Measurements from ENCODE around the gene GPR142. TPM values are rescaled to one million over a fixed set of nuclear protein-coding genes. Genes with fewer than 3 reads are reported as not detected.

The GPR142 gene
- total and polyA plus RNA-seq, 2 donors (not counting 3 experiments of a cell fraction or from before 2014, with no cell fraction given): not detected

DNA sequence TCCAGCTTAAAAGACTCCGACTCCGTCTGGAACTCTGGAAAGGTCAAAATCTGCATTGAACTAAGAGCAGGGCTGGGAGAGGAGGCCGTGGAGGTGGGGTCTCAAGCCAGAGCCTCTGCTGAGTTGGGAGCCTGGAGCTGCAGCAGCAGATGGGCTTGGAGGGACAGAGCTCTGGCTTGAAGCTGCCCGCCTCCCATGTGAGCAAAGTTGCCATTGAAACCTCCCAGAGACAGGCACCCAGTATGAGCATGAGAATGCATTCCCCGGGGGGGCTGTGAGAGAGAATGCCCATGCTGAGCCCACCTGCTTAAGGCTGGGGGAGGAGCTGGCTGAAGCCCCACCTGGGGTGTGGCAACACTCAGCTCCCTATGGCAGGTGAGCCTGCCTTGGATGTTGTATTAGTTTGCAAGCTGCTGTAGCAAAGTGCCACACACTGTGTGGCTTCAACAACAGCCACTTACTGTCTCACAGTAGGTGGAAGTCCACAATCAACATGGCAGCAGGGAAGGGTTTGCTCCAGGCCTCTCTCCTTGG is 31.7 kb upstream of the GPR142 start:
- intact Hi-C loops (cut with micrococcal nuclease): no loop called here
- FAIRE-seq (no peak), DNase-seq (ENCODE audit: low read depth, low spot score) (no peak)
- Histone ChIP-seq H3K36me3 (ENCODE audit: control insufficient read depth in 2 of 2, extremely low read depth in 1 of 2, insufficient read depth in 2 of 2, low read length in 2 of 2) (no peaks in the 10 kb centered on the region), H3K79me2 (ENCODE audit: control insufficient read depth, insufficient read depth, low read length) (no peaks in the 10 kb centered on the region), H3K4me3 (replicated peaks in 1 of 3; ENCODE audit: insufficient read depth in 1 of 3, low read depth in 1 of 3, low read length in 3 of 3) (no peak overlapping the region), H3K9ac (replicated peaks; ENCODE audit: extremely low read depth, insufficient read depth, low read length) (no peak overlapping the region), H4K20me1 (replicated peaks; ENCODE audit: control insufficient read depth, extremely low read depth, insufficient read depth, low read length) (no peaks in the 10 kb centered on the region), H3K9me1 (replicated peaks; ENCODE audit: control insufficient read depth, extremely low read depth, insufficient read depth, low read length) (no peaks in the 10 kb centered on the region), H3K4me1 (ENCODE audit: control insufficient read depth, extremely low read depth, insufficient read depth, low read length) (no peaks in the 10 kb centered on the region), H2AFZ (ENCODE audit: low read depth, low read length) (no peak overlapping the region), H3K4me2 (ENCODE audit: insufficient read depth, low read length) (no peak overlapping the region), H3K27me3 (ENCODE audit: control insufficient read depth in 2 of 2, insufficient read depth in 2 of 2, low read length in 2 of 2) (no peaks in the 10 kb centered on the region), H3K9me3 (replicated peaks; ENCODE audit: control insufficient read depth, insufficient read depth, low read length) (no peaks in the 10 kb centered on the region), H3K27ac (ENCODE audit: insufficient read depth, low read depth, low read length) (no peak overlapping the region)
- BruUV-seq (replicated peaks): no TSS peak
- POLR2A ChIA-PET: no interaction called here
- TF ChIP-seq, protein P1, sequence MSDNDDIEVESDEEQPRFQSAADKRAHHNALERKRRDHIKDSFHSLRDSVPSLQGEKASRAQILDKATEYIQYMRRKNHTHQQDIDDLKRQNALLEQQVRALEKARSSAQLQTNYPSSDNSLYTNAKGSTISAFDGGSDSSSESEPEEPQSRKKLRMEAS (IDR thresholded peaks at IDR 0.05; ENCODE audit: insufficient read depth, insufficient read length): no peak
- TF ChIP-seq FOS (IDR thresholded peaks at IDR 0.05; ENCODE audit: borderline replicate concordance, insufficient read depth, low read length) (no peak), GATA2 (IDR thresholded peaks at IDR 0.05; ENCODE audit: insufficient read depth, insufficient read length, low read depth, low read length) (no peak), POLR2A (IDR thresholded peaks at IDR 0.05; ENCODE audit: low read depth, low read length) (no peak), JUN (IDR thresholded peaks at IDR 0.05; ENCODE audit: borderline replicate concordance, insufficient read depth, insufficient read length, low read depth) (no peak), POLR2AphosphoS5 (IDR thresholded peaks at IDR 0.05; ENCODE audit: insufficient read depth, low read depth, low read length) (no peak), MYC (IDR thresholded peaks at IDR 0.05; ENCODE audit: low read depth, low read length) (no peak), EZH2 (IDR thresholded peaks at IDR 0.05; ENCODE audit: borderline replicate concordance, low read depth, low read length, severe bottlenecking) (no peak)
- TF ChIP-seq, protein P2, sequence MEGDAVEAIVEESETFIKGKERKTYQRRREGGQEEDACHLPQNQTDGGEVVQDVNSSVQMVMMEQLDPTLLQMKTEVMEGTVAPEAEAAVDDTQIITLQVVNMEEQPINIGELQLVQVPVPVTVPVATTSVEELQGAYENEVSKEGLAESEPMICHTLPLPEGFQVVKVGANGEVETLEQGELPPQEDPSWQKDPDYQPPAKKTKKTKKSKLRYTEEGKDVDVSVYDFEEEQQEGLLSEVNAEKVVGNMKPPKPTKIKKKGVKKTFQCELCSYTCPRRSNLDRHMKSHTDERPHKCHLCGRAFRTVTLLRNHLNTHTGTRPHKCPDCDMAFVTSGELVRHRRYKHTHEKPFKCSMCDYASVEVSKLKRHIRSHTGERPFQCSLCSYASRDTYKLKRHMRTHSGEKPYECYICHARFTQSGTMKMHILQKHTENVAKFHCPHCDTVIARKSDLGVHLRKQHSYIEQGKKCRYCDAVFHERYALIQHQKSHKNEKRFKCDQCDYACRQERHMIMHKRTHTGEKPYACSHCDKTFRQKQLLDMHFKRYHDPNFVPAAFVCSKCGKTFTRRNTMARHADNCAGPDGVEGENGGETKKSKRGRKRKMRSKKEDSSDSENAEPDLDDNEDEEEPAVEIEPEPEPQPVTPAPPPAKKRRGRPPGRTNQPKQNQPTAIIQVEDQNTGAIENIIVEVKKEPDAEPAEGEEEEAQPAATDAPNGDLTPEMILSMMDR (IDR thresholded peaks at IDR 0.05; ENCODE audit: extremely low read depth in 1 of 2, insufficient read depth in 1 of 2, low read depth in 1 of 2, low read length in 2 of 2): no peak
- dilution Hi-C loops (cut with MboI; ENCODE audit: extremely low pct_ligation_motif_present, low sequenced_read_pairs): no loop called here
- CTCF ChIA-PET: no interaction called here
